Gastroesophageal sphincter (tissue), 3 donors: ENCODE results near the gene ACAD10.

ENCODE experiments used
- EP300 ChIP-seq: sonication (generic); formaldehyde crosslinking; IDR thresholded peaks from one replicate; pipeline ENCODE4 v1.6.1; 2017; ENCODE audit warnings: antibody characterized with exemption, mild to moderate bottlenecking
- POLR2A ChIP-seq, 2 donors: fragments of 450-650 bp; IDR thresholded peaks; one replicate each; pipeline ENCODE4 v1.6.1; 2017; ENCODE audit warnings: antibody characterized with exemption in 2 of 2, mild to moderate bottlenecking in 2 of 2, moderate library complexity in 1 of 2
- POLR2AphosphoS5 ChIP-seq: sonication (generic); formaldehyde crosslinking; IDR thresholded peaks from one replicate; pipeline ENCODE4 v1.6.1; 2017; ENCODE audit warnings: antibody characterized with exemption
- TF ChIP-seq, protein P1 (sequence below), 4 experiments: fragments of 200-600 bp in 2 of 4; fragments of 450-650 bp in 2 of 4; sonication (generic) in 1 of 4; IDR thresholded peaks; one replicate each; pipeline ENCODE4 v1.5.1; 2017 to 2019; ENCODE audit warnings: antibody characterized with exemption in 4 of 4, mild to moderate bottlenecking in 2 of 4, moderate library complexity in 2 of 4

DNA sequence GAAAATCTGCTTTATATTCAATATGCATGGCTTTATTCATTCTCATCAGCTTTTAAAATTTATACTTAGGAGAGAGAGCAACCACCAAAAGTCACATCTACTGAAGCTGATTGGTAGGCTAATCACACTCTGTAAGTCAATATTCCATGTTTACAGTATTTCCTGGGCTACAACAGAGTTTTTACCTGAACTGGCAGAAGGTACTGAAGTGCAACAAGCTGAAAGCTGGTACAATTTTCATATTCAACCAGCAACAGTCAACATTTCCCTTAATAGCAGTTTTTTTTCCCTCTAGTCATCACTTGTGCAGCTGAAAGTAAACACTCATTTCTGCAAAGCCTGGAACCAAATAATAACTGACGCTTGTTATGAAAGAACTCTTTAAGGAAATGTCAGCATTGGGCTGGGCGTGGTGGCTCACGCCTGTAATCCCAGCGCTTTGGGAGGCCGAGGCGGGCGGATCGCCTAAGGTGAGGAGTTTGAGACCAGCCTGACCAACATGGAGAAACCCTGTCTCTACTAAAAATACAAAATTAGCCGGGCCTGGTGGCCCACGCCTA lies 13.0 kb upstream of the ACAD10 start:
- TF ChIP-seq POLR2AphosphoS5, result no peak
- TF ChIP-seq, protein P1, sequence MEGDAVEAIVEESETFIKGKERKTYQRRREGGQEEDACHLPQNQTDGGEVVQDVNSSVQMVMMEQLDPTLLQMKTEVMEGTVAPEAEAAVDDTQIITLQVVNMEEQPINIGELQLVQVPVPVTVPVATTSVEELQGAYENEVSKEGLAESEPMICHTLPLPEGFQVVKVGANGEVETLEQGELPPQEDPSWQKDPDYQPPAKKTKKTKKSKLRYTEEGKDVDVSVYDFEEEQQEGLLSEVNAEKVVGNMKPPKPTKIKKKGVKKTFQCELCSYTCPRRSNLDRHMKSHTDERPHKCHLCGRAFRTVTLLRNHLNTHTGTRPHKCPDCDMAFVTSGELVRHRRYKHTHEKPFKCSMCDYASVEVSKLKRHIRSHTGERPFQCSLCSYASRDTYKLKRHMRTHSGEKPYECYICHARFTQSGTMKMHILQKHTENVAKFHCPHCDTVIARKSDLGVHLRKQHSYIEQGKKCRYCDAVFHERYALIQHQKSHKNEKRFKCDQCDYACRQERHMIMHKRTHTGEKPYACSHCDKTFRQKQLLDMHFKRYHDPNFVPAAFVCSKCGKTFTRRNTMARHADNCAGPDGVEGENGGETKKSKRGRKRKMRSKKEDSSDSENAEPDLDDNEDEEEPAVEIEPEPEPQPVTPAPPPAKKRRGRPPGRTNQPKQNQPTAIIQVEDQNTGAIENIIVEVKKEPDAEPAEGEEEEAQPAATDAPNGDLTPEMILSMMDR (IDR thresholded peaks at IDR 0.05), result no peak
- TF ChIP-seq EP300, result no peak
- TF ChIP-seq POLR2A (IDR thresholded peaks at IDR 0.05), result no peak
